ENCODE data around the gene ALG1. TPM values are rescaled to one million over a fixed set of nuclear protein-coding genes. Genes with fewer than 3 reads are reported as not detected.

The ALG1 gene
- total and polyA plus RNA-seq, 2 of the 13 experiments (the other 11 are each of a cell fraction or from before 2014, with no cell fraction given) = 43.3 to 75.6 TPM

- TF ChIP-seq ZBTB14 (CRISPR knock-in tag; IDR thresholded peaks at IDR 0.05) (peak; percentile 97), THYN1 (CRISPR knock-in tag; IDR thresholded peaks at IDR 0.05; ENCODE audit: borderline replicate concordance, low read depth) (no peak), ZNF616 (CRISPR knock-in tag; IDR thresholded peaks at IDR 0.05; ENCODE audit: low read depth) (peak; percentile 73; the same call in 1 of the 2 replicates), NR3C1 (CRISPR knock-in tag; IDR thresholded peaks at IDR 0.05) (no peak; the same call in 1 of the 2 replicates), ZNF335 (CRISPR knock-in tag; IDR thresholded peaks at IDR 0.05) (peak; percentile 95), POLR2AphosphoS2 (IDR thresholded peaks at IDR 0.05; ENCODE audit: low read depth, low read length) (no peak), NFAT5 (CRISPR knock-in tag; IDR thresholded peaks at IDR 0.05) (peak; percentile 91), TEAD2 (CRISPR knock-in tag; IDR thresholded peaks at IDR 0.05) (peak; percentile 50), TBP (CRISPR knock-in tag; IDR thresholded peaks at IDR 0.05) (peak; percentile 62; the same call in 1 of the 2 replicates), ZNF768 (CRISPR knock-in tag; IDR thresholded peaks at IDR 0.05) (peak; percentile 70), ZC3H13 (CRISPR knock-in tag; IDR thresholded peaks at IDR 0.05) (peak; percentile 90), ZNF646 (CRISPR knock-in tag; IDR thresholded peaks at IDR 0.05) (0 out of 2 replicates have a peak, but pooled peaks have one; percentile 36), SMC3 (IDR thresholded peaks at IDR 0.05; ENCODE audit: low read length) (no peak), MAX (IDR thresholded peaks at IDR 0.05) (peak; percentile 92), ZSCAN25 (CRISPR knock-in tag; IDR thresholded peaks at IDR 0.05) (peak; percentile 48; the same call in 1 of the 2 replicates), ZNF124 (CRISPR knock-in tag; IDR thresholded peaks at IDR 0.05) (peak; percentile 95)
Observed at GRCh38 chr16:5033256-5034166, 38.1 kb upstream of the ALG1 start, which contains the start of gene NAGPA (continued).
